ENCODE data around the gene CEP44.
"Not testable (repeated sequence)": the region's sequence is repeated elsewhere in the genome, so short reads cannot be mapped to it uniquely, and the experiment has no call there.

Gene CEP44

GRCh38 chr4:174283507-174284471 is at the start of gene CEP44, which contains the start of gene FBXO8:
Gene CEP44, plus strand, starts transcription at chr4:174283911. Its CDS starts 15,211 bp downstream, at chr4:174299122.
Gene FBXO8, minus strand, starts transcription at chr4:174283667. Its CDS starts 20,575 bp downstream, at chr4:174263092.
- DNase-seq (ENCODE audit: low read depth in 2 of 2): peak; percentile 39 to 42

- no peak for DNase-seq (ENCODE audit: low read depth in 2 of 2)
Measured at GRCh38 chr4:174236359-174236758, 47.4 kb upstream of the CEP44 start.

GRCh38 chr4:174241162-174241561 is 42.5 kb upstream of the CEP44 start:
- no peak for DNase-seq (ENCODE audit: low read depth in 2 of 2)

GRCh38 chr4:174244441-174244840 is 39.3 kb upstream of the CEP44 start:
- no peak for DNase-seq (ENCODE audit: low read depth in 2 of 2)

GRCh38 chr4:174245714-174246113 is 38.0 kb upstream of the CEP44 start:
- DNase-seq (ENCODE audit: low read depth in 2 of 2): no peak

GRCh38 chr4:174248407-174248806 is 35.3 kb upstream of the CEP44 start:
- no peak for DNase-seq (ENCODE audit: low read depth in 2 of 2)

GRCh38 chr4:174252412-174252811 is 31.3 kb upstream of the CEP44 start:
- DNase-seq (ENCODE audit: low read depth in 2 of 2): no peak

- no peak for DNase-seq (ENCODE audit: low read depth in 2 of 2)
Measured at GRCh38 chr4:174254613-174255012, 29.1 kb upstream of the CEP44 start.

- no peak for DNase-seq (ENCODE audit: low read depth in 2 of 2)
Measured at GRCh38 chr4:174255374-174255773, 28.3 kb upstream of the CEP44 start.

GRCh38 chr4:174255786-174256185 is 27.9 kb upstream of the CEP44 start:
- DNase-seq (ENCODE audit: low read depth in 2 of 2): no peak

- no peak for DNase-seq (ENCODE audit: low read depth in 2 of 2)
Measured at GRCh38 chr4:174256277-174256713, 27.4 kb upstream of the CEP44 start.

GRCh38 chr4:174259580-174259979 is 24.1 kb upstream of the CEP44 start:
- DNase-seq (ENCODE audit: low read depth in 2 of 2): no peak

GRCh38 chr4:174260099-174260498 is 23.6 kb upstream of the CEP44 start:
- DNase-seq (ENCODE audit: low read depth in 2 of 2): no peak

- DNase-seq (ENCODE audit: low read depth in 2 of 2): not testable (repeated sequence)
Measured at GRCh38 chr4:174261432-174261831, 22.3 kb upstream of the CEP44 start.

- DNase-seq (ENCODE audit: low read depth in 2 of 2): no peak
Measured at GRCh38 chr4:174262624-174263444, 20.9 kb upstream of the CEP44 start.

- DNase-seq (ENCODE audit: low read depth in 2 of 2): no peak
Measured at GRCh38 chr4:174263445-174263736, 20.3 kb upstream of the CEP44 start.

GRCh38 chr4:174265916-174266315 is 17.8 kb upstream of the CEP44 start:
- DNase-seq (ENCODE audit: low read depth in 2 of 2): no peak

- no peak for DNase-seq (ENCODE audit: low read depth in 2 of 2)
Measured at GRCh38 chr4:174266416-174266815, 17.3 kb upstream of the CEP44 start.

GRCh38 chr4:174273930-174274329 is 9.8 kb upstream of the CEP44 start:
- no peak for DNase-seq (ENCODE audit: low read depth in 2 of 2)

GRCh38 chr4:174274436-174274835 is 9.3 kb upstream of the CEP44 start:
- DNase-seq (ENCODE audit: low read depth in 2 of 2): no peak

GRCh38 chr4:174275101-174275500 is 8.6 kb upstream of the CEP44 start:
- DNase-seq (ENCODE audit: low read depth in 2 of 2): no peak

- DNase-seq (ENCODE audit: low read depth in 2 of 2): no peak
Measured at GRCh38 chr4:174277433-174277832, 6.3 kb upstream of the CEP44 start.

- no peak for DNase-seq (ENCODE audit: low read depth in 2 of 2)
Measured at GRCh38 chr4:174278467-174278866, 5.2 kb upstream of the CEP44 start.

All from activated CD8-positive, alpha-beta memory T cell treated with anti-CD3 and anti-CD28 coated beads for 4 hours (primary cell).